Measurements from ENCODE around the gene ST6GALNAC3. TPM values are rescaled to one million over a fixed set of nuclear protein-coding genes. Genes with fewer than 3 reads are reported as not detected.

Gene ST6GALNAC3
- total RNA-seq, 1 experiment from 2014 or later = 0.03 TPM

DNA sequence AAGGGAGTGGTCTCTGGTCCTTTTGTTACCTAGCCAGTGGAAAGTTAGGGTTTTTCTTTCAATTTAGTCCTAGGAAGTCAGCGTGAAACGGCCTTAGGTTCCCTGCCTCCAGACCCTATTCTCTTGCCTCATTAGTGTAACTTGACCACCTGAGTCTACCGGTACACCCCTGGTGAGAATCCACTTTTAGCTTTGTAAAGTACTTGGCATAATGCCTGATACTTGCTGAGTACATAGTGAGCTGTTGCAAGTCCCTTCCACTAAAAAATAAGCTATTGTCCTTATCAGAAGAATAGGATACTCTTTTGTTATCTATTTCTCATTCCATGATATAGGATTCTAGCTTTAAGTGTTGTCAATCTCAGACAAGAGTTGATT lies 228.8 kb downstream of the ST6GALNAC3 start:
- no peak overlapping the region for H3K4me3 ChIP-seq (ENCODE audit: low read depth in 2 of 2, low read length in 2 of 2)
- ChIA-PET POLR2A (no interaction called here), CTCF (no interaction called here)
- H3K36me3 ChIP-seq (ENCODE audit: control insufficient read depth, insufficient read depth, low read length) = no peaks in the 10 kb centered on the region
- no peaks in the 10 kb centered on the region for H3K9me3 ChIP-seq (ENCODE audit: control insufficient read depth, insufficient read depth, low read depth, low read length)
- no peaks in the 10 kb centered on the region for H3K4me1 ChIP-seq (ENCODE audit: control insufficient read depth, insufficient read depth, low read length)
- no peak for TF ChIP-seq POLR2AphosphoS5 (IDR thresholded peaks at IDR 0.05; ENCODE audit: low read depth, low read length)
- TF ChIP-seq SIN3A (IDR thresholded peaks at IDR 0.05; ENCODE audit: borderline replicate concordance, insufficient read depth, low read depth, low read length) = no peak
- TF ChIP-seq, protein P1, sequence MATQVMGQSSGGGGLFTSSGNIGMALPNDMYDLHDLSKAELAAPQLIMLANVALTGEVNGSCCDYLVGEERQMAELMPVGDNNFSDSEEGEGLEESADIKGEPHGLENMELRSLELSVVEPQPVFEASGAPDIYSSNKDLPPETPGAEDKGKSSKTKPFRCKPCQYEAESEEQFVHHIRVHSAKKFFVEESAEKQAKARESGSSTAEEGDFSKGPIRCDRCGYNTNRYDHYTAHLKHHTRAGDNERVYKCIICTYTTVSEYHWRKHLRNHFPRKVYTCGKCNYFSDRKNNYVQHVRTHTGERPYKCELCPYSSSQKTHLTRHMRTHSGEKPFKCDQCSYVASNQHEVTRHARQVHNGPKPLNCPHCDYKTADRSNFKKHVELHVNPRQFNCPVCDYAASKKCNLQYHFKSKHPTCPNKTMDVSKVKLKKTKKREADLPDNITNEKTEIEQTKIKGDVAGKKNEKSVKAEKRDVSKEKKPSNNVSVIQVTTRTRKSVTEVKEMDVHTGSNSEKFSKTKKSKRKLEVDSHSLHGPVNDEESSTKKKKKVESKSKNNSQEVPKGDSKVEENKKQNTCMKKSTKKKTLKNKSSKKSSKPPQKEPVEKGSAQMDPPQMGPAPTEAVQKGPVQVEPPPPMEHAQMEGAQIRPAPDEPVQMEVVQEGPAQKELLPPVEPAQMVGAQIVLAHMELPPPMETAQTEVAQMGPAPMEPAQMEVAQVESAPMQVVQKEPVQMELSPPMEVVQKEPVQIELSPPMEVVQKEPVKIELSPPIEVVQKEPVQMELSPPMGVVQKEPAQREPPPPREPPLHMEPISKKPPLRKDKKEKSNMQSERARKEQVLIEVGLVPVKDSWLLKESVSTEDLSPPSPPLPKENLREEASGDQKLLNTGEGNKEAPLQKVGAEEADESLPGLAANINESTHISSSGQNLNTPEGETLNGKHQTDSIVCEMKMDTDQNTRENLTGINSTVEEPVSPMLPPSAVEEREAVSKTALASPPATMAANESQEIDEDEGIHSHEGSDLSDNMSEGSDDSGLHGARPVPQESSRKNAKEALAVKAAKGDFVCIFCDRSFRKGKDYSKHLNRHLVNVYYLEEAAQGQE (IDR thresholded peaks at IDR 0.05; ENCODE audit: insufficient read depth in 1 of 2, low read depth in 2 of 2, low read length in 1 of 2) = no peak
- TF ChIP-seq TCF7L2 (IDR thresholded peaks at IDR 0.05; ENCODE audit: low read depth, low read length) = no peak
- TF ChIP-seq, protein P2, sequence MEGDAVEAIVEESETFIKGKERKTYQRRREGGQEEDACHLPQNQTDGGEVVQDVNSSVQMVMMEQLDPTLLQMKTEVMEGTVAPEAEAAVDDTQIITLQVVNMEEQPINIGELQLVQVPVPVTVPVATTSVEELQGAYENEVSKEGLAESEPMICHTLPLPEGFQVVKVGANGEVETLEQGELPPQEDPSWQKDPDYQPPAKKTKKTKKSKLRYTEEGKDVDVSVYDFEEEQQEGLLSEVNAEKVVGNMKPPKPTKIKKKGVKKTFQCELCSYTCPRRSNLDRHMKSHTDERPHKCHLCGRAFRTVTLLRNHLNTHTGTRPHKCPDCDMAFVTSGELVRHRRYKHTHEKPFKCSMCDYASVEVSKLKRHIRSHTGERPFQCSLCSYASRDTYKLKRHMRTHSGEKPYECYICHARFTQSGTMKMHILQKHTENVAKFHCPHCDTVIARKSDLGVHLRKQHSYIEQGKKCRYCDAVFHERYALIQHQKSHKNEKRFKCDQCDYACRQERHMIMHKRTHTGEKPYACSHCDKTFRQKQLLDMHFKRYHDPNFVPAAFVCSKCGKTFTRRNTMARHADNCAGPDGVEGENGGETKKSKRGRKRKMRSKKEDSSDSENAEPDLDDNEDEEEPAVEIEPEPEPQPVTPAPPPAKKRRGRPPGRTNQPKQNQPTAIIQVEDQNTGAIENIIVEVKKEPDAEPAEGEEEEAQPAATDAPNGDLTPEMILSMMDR (IDR thresholded peaks at IDR 0.05) = no peak
- no peak overlapping the region for H3K27ac ChIP-seq (ENCODE audit: low read length)
- no TSS peak for BruUV-seq (replicated peaks)
- DNase-seq (ENCODE audit: low read depth, low spot score) (no peak), ATAC-seq (no peak)
- in situ Hi-C loops (cut with HindIII; ENCODE audit: low pct_unique_long_range_greater_than_20kb, low sequenced_read_pairs) (no loop called here), intact Hi-C loops (cut with micrococcal nuclease; ENCODE audit: unreplicated experiment) (no loop called here)
- H3K27me3 ChIP-seq (ENCODE audit: control insufficient read depth, insufficient read depth, low read length) = no peaks in the 10 kb centered on the region

DNA sequence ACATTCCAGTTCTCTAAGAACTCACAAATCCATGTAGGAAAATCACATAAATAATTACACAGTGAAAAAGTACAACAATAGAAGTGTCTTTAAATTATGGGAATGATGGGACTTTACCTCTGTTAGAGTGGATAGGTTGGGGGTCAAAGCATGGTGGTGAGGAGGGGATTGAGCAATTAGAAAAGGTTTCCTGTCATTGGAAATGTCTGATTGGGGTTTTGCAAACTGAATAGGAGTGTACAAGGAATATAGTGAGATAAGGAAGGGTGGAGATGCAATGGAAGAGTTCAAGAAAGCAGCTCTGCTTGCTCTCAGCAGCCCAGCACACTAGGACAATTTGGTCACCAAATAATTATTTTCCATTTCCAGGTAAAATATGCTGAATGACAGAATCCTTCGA lies 238.8 kb downstream of the ST6GALNAC3 start:
- Histone ChIP-seq H3K36me3 (ENCODE audit: control insufficient read depth, insufficient read depth, low read length) (no peaks in the 10 kb centered on the region), H3K4me3 (ENCODE audit: low read depth in 2 of 2, low read length in 2 of 2) (no peak overlapping the region), H3K27ac (ENCODE audit: low read length) (no peak overlapping the region), H3K27me3 (ENCODE audit: control insufficient read depth, insufficient read depth, low read length) (no peaks in the 10 kb centered on the region), H3K9me3 (ENCODE audit: control insufficient read depth, insufficient read depth, low read depth, low read length) (no peaks in the 10 kb centered on the region), H3K4me1 (ENCODE audit: control insufficient read depth, insufficient read depth, low read length) (no peaks in the 10 kb centered on the region)
- in situ Hi-C loops (cut with HindIII; ENCODE audit: low pct_unique_long_range_greater_than_20kb, low sequenced_read_pairs) = no loop called here
- no peak for DNase-seq (ENCODE audit: low read depth, low spot score)
- TF ChIP-seq, protein P2 (IDR thresholded peaks at IDR 0.05) = no peak
- TF ChIP-seq SIN3A (IDR thresholded peaks at IDR 0.05; ENCODE audit: borderline replicate concordance, insufficient read depth, low read depth, low read length) (no peak), TCF7L2 (IDR thresholded peaks at IDR 0.05; ENCODE audit: low read depth, low read length) (no peak), POLR2AphosphoS5 (IDR thresholded peaks at IDR 0.05; ENCODE audit: low read depth, low read length) (no peak)
- TF ChIP-seq, protein P1 (IDR thresholded peaks at IDR 0.05; ENCODE audit: insufficient read depth in 1 of 2, low read depth in 2 of 2, low read length in 1 of 2) = no peak
- intact Hi-C loops (cut with micrococcal nuclease; ENCODE audit: unreplicated experiment) = no loop called here
- no TSS peak for BruUV-seq (replicated peaks)
- ATAC-seq = no peak
- ChIA-PET CTCF (no interaction called here), POLR2A (no interaction called here)
